BJ (cell line): ENCODE results near the gene CDH16. TPM values are rescaled to one million over a fixed set of nuclear protein-coding genes. Genes with fewer than 3 reads are reported as not detected.

Experiments used
- CTCF ChIA-PET: fragments of 350-600 bp; formaldehyde crosslinking; extraction: SDS; loops from one replicate; lab custom pipeline; 2021; ENCODE audit warnings: antibody characterized with exemption, inconsistent platforms; lab: Yijun Ruan, JAX
- POLR2A ChIA-PET: fragments of 300-600 bp; sonication (Branson Sonifier 250); formaldehyde crosslinking; extraction: SDS; loops from one replicate; lab custom pipeline; 2021; ENCODE audit warnings: antibody characterized with exemption; lab: Charles Lee
- DNase-seq: peaks from one replicate; pipeline ENCODE4 v3.0.0-alpha.2; 2011; ENCODE audit warnings: low read depth
- H3K27me3 ChIP-seq: 2 replicates; pipeline ENCODE4 v1.6.0; 2011; ENCODE audit warnings: low read length; ENCODE audit not compliant: control insufficient read depth, insufficient read depth
- H3K36me3 ChIP-seq: 2 replicates; pipeline ENCODE4 v1.5.1; 2011; ENCODE audit warnings: low read length; ENCODE audit not compliant: control insufficient read depth, insufficient read depth
- H3K4me3 ChIP-seq: 2 replicates; pipeline ENCODE4 v1.5.1; 2011; ENCODE audit warnings: low read depth, mild to moderate bottlenecking, control low read depth, low read length
- CTCF ChIP-seq: IDR thresholded peaks from 2 replicates; pipeline ENCODE4 v1.5.1; 2011; ENCODE audit warnings: low read depth, mild to moderate bottlenecking, control low read depth, inconsistent platforms, low read length, moderate library complexity; ENCODE audit not compliant: insufficient read depth
- polyA plus RNA-seq: library from polyadenylated mRNA; depleted of rRNA; stranded (reverse); fragments of >200 nt; gene quantifications from 2 replicates; pipeline ENCODE4 v1.2.3, GENCODE V29; 2011

The CDH16 gene
- polyA plus RNA-seq, 1 experiment: not detected

GRCh38 chr16:66878067-66878466 is 40.6 kb downstream of the CDH16 start:
- no peak overlapping the region for H3K4me3 ChIP-seq

GRCh38 chr16:66874079-66874775 is 44.5 kb downstream of the CDH16 start:
- ChIA-PET CTCF (interaction anchor here (0.8 to 2.2 kb wide), 7 partner anchors 12 to 467 kb away, joined by 3 to 10 read pairs (median 4); partner anchors contain the start of gene NAE1), POLR2A (interaction anchor here (0.5 to 0.7 kb wide), 2 partner anchors 227 to 260 kb away, joined by 4 to 15 read pairs; no protein-coding TSS in a partner anchor)
- DNase-seq: no peak
- TF ChIP-seq CTCF: no peak
- Histone ChIP-seq H3K36me3 (no peaks in the 10 kb centered on the region), H3K4me3 (no peak overlapping the region), H3K27me3 (no peaks in the 10 kb centered on the region)

More at GRCh38 chr16:66878067-66878466, 40.6 kb downstream of the CDH16 start:
- ChIA-PET CTCF (interaction anchor here (0.8 to 2.0 kb wide), 2 partner anchors 10 to 48 kb away, joined by 4 to 11 read pairs; partner anchors contain the start of gene NAE1), POLR2A (no interaction called here)
- Histone ChIP-seq H3K36me3 (no peaks in the 10 kb centered on the region), H3K27me3 (no peaks in the 10 kb centered on the region)
- no peak for DNase-seq
- TF ChIP-seq CTCF: no peak

GRCh38 chr16:66873685-66874055 is 45.0 kb downstream of the CDH16 start:
- Histone ChIP-seq H3K4me3 (no peak overlapping the region), H3K27me3 (no peaks in the 10 kb centered on the region), H3K36me3 (no peaks in the 10 kb centered on the region)
- POLR2A ChIA-PET: interaction anchor here (0.6 kb wide), 1 partner anchor 69 kb away, joined by 3 read pairs; no protein-coding TSS in a partner anchor
- CTCF ChIA-PET: interaction anchor here (0.8 to 2.2 kb wide), 20 partner anchors 9 to 467 kb away, joined by 3 to 16 read pairs (median 7); partner anchors contain the start of genes DYNC1LI2 and NAE1
- DNase-seq: no peak
- no peak for TF ChIP-seq CTCF

GRCh38 chr16:66872943-66873684 is 45.6 kb downstream of the CDH16 start:
- CTCF ChIA-PET: interaction anchor here (0.6 to 2.1 kb wide), 27 partner anchors 9 to 469 kb away, joined by 3 to 16 read pairs (median 5); partner anchors contain the start of genes CA7, DYNC1LI2 and NAE1
- no peaks in the 10 kb centered on the region for H3K36me3 ChIP-seq
- POLR2A ChIA-PET: interaction anchor here (0.6 kb wide), 1 partner anchor 69 kb away, joined by 3 read pairs; no protein-coding TSS in a partner anchor
- H3K4me3 ChIP-seq: 0 out of 2 replicates have a peak overlapping the region, but pooled peaks have one; percentile 2
- H3K27me3 ChIP-seq: no peaks in the 10 kb centered on the region
- peak; percentile 97 for TF ChIP-seq CTCF
- DNase-seq: peak; percentile 97

- DNase-seq: no peak
- no peak for TF ChIP-seq CTCF
- Histone ChIP-seq H3K27me3 (no peaks in the 10 kb centered on the region), H3K4me3 (no peak overlapping the region), H3K36me3 (no peaks in the 10 kb centered on the region)
- ChIA-PET CTCF (interaction anchor here (0.6 to 2.1 kb wide), 26 partner anchors 10 to 649 kb away, joined by 3 to 16 read pairs (median 6); partner anchors contain the start of genes CA7, DYNC1LI2 and NAE1), POLR2A (no interaction called here)
These were observed 46.1 kb downstream of the CDH16 start for GRCh38 chr16:66872559-66872942.
